ENCODE measurements around the gene VWC2. TPM values are rescaled to one million over a fixed set of nuclear protein-coding genes. Genes with fewer than 3 reads are reported as not detected.

VWC2 gene
- total and polyA plus RNA-seq, 2 of the 13 experiments (the other 11 are each of a cell fraction or from before 2014, with no cell fraction given): not detected

GRCh38 chr7:49876202-49876601 lies 102.8 kb downstream of the VWC2 start:
- H2AFZ ChIP-seq (ENCODE audit: low read length): no peak overlapping the region
- no peaks in the 10 kb centered on the region for H3K9me3 ChIP-seq (ENCODE audit: low read length)
- BruUV-seq (replicated peaks): no TSS peak
- no peak overlapping the region for H3K4me3 ChIP-seq (replicated peaks in 1 of 3; ENCODE audit: insufficient read depth in 1 of 3, low read depth in 2 of 3, low read length in 3 of 3)
- DNase-seq (ENCODE audit: low spot score) (no peak), ATAC-seq (no peak), FAIRE-seq (no peak)
- WGBS (ENCODE audit: low lambda C conversion rate): 1% methylated on average over 3 of the region's 3 CpGs
- H4K20me1 ChIP-seq (ENCODE audit: insufficient read depth, low read length): no peaks in the 10 kb centered on the region
- no peak overlapping the region for H3K27ac ChIP-seq (ENCODE audit: extremely low read length, insufficient read depth, low read length)
- intact Hi-C loops (cut with micrococcal nuclease; ENCODE audit: unreplicated experiment) (no loop called here), in situ Hi-C loops (cut with HindIII; ENCODE audit: extremely low pct_ligation_motif_present, low pct_unique_long_range_greater_than_20kb) (no loop called here)
- no peaks in the 10 kb centered on the region for H3K27me3 ChIP-seq (ENCODE audit: control insufficient read depth in 1 of 2, insufficient read depth in 2 of 2, low read length in 2 of 2)
- H3K4me2 ChIP-seq (ENCODE audit: low read depth, low read length): no peak overlapping the region
- H3K9ac ChIP-seq (ENCODE audit: insufficient read depth, low read depth, low read length): no peak overlapping the region
- no peaks in the 10 kb centered on the region for H3K4me1 ChIP-seq (ENCODE audit: insufficient read depth, low read length)
- H3K79me2 ChIP-seq (ENCODE audit: insufficient read depth, low read length): no peaks in the 10 kb centered on the region
- POLR2A ChIA-PET: no interaction called here
- CTCF ChIA-PET (ENCODE audit: low intra/inter-chr PET ratio, low total read pairs): no interaction called here
- H3K36me3 ChIP-seq (replicated peaks in 1 of 2; ENCODE audit: control insufficient read depth in 1 of 2, insufficient read depth in 2 of 2, low read length in 2 of 2): no peaks in the 10 kb centered on the region
- TF ChIP-seq ZSCAN12 (CRISPR knock-in tag; IDR thresholded peaks at IDR 0.05) (no peak), XBP1 (CRISPR knock-in tag; IDR thresholded peaks at IDR 0.05) (no peak), RXRA (CRISPR knock-in tag; IDR thresholded peaks at IDR 0.05) (no peak), ZNF766 (CRISPR knock-in tag; IDR thresholded peaks at IDR 0.05; ENCODE audit: borderline replicate concordance) (no peak), REL (CRISPR knock-in tag; conservative IDR thresholded peaks at IDR 0.05) (no peak), IKZF1 (IDR thresholded peaks at IDR 0.05) (no peak), ATF4 (CRISPR knock-in tag; IDR thresholded peaks at IDR 0.05) (no peak), GABPA (IDR thresholded peaks at IDR 0.05; ENCODE audit: low read depth, low read length) (no peak), GABPA (CRISPR knock-in tag; IDR thresholded peaks at IDR 0.05; ENCODE audit: low read depth) (no peak), SRSF9 (IDR thresholded peaks at IDR 0.05; ENCODE audit: borderline replicate concordance, insufficient read depth, low read depth, low read length, poor library complexity, severe bottlenecking) (no peak), ZNF280D (CRISPR knock-in tag; IDR thresholded peaks at IDR 0.05) (no peak), ZNF431 (CRISPR knock-in tag; IDR thresholded peaks at IDR 0.05; ENCODE audit: borderline replicate concordance, low read depth) (no peak), CERS6 (CRISPR knock-in tag; IDR thresholded peaks at IDR 0.05) (no peak), MED13 (CRISPR knock-in tag; IDR thresholded peaks at IDR 0.05) (no peak), HNRNPL (IDR thresholded peaks at IDR 0.05; ENCODE audit: low read depth, low read length) (no peak), SALL2 (CRISPR knock-in tag; IDR thresholded peaks at IDR 0.05) (no peak), ZNF687 (CRISPR knock-in tag; IDR thresholded peaks at IDR 0.05) (no peak), TCF7 (IDR thresholded peaks at IDR 0.05; ENCODE audit: low read depth) (no peak)

Data from HepG2 (cell line).